ENCODE results near the gene TPST2. TPM values are rescaled to one million over a fixed set of nuclear protein-coding genes. Genes with fewer than 3 reads are reported as not detected.
"Not testable (repeated sequence)": the region's sequence is repeated elsewhere in the genome, so short reads cannot be mapped to it uniquely, and the experiment has no call there.

Gene TPST2
- total RNA-seq, 1 experiment from 2014 or later = 95.0 TPM

DNA sequence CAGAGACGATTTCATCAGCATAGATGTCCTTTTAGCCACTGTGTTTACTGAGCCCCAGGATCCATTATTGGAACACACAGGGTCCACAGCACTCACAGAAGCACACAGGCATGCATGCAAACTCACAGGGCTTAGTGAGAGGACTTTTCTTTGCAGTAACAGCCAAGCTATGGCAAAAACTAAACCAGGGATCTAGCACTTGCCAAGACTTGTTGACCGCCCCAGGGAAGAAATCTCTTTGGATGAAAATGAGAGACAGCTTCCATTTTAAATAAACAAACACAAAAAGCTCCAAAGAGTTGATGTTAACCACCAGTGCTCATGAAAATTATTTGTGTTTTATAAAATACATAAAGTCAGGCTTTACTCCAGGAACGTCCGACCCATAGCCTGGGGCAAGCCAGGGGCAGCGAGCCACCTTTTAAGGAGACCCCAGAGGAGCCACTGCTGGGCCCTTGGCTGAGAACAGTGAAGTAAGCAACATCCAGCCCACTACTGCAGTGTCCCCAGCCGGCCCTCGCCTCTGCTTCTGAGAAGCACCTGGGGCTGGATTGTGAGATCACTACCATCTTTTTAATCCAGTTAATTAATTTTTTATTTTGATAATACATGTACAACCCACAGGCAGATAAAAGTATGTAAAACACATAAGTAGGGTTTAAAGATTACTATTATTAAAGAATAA lies 55.6 kb downstream of the TPST2 start:
- peaks cover 37% of the 10 kb centered on the region for H3K36me3 ChIP-seq (replicated peaks; ENCODE audit: control insufficient read depth, insufficient read depth, low read length)
- H3K27me3 ChIP-seq (ENCODE audit: control insufficient read depth, insufficient read depth, low read length) = no peaks in the 10 kb centered on the region
- no peak for DNase-seq
- H3K4me3 ChIP-seq (ENCODE audit: insufficient read depth, low read depth, low read length) = no peak overlapping the region

DNA sequence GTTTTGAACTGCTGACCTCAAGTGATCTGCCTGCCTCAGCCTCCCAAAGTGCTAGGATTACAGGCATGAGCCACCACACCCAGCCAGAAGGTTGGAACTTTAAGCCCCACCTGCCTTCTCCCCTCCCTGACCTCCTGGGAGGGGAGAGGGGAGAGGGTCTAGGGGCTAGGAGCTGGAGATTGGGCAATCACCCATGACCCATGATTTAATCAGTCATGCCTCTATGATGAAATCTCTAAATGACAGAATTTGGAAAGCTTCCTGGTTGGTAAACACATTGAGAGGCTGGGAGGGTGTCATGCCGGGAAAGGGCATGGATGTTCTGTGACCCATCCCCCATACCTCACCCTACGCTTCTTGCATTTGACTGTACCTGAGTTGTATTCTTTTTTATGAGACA lies 60.6 kb downstream of the TPST2 start:
- no peak for DNase-seq
- Histone ChIP-seq H3K27me3 (ENCODE audit: control insufficient read depth, insufficient read depth, low read length) (no peaks in the 10 kb centered on the region), H3K4me3 (ENCODE audit: insufficient read depth, low read depth, low read length) (no peak overlapping the region), H3K36me3 (replicated peaks; ENCODE audit: control insufficient read depth, insufficient read depth, low read length) (peaks cover 44% of the 10 kb centered on the region)

DNA sequence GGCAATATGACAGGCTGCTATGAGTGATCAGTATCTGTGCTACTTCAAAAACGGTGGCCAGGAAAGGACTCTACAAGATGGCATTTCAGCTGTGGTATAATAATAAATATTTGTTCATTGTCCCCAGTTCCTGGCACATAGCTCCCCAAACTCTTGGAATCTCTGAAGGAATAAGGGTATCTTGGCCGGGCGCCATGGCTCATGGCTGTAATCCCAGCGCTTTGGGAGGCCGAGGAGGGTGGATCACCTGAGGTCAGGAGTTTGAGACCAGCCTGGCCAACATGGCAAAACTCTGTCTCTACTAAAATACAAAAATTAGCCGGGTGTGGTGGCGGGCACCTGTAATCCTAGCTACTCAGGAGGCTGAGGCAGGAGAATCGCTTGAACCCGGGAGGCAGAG lies 61.4 kb downstream of the TPST2 start:
- DNase-seq; H3K4me3 ChIP-seq (ENCODE audit: insufficient read depth, low read depth, low read length); H3K27me3 ChIP-seq (ENCODE audit: control insufficient read depth, insufficient read depth, low read length): not testable (repeated sequence)
- H3K36me3 ChIP-seq (replicated peaks; ENCODE audit: control insufficient read depth, insufficient read depth, low read length) = peaks cover 44% of the 10 kb centered on the region

DNA sequence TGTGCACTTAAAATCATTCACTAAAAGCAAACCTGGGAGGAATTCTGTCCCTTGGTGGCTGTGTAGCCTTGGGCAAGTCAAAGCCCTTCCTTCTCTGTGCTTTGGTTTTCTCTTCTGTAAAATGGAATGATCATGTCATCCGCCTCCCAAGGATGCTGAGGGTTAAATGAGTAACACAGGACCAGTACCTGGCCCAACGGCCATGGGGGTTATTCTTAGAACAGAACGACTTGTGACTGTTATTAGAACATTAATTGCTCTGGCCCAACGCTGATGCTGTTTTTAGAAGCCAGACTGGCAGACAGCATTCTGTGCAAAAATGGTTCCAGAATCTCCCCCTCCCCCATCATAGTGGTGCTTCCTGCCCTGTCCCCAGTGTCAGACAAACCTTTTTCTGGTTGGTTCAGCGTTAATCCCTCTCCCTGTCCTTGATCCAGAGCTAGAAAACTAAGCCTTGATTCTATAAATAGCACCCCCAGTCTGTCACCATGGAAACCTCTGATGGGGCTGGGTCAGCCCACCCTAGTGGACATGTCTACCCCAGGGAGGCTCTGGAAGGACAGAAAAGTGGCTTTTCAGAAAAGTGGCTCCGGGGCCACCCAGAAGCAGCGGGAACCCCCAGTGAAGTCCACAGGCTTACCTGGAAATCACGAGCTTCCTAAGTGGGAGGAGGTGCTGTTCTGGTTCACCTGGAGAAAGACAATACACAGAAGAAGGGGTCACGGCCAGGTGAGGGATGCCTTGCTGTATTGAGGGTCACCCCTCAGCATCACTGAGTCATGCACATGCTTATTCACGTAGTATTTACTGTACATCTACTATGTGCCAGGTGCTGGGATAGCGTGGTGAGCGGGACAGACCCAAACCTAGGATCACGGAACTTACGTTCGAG lies 62.1 kb downstream of the TPST2 start:
- no peak for DNase-seq
- H3K27me3 ChIP-seq (ENCODE audit: control insufficient read depth, insufficient read depth, low read length) = no peaks in the 10 kb centered on the region
- no peak overlapping the region for H3K4me3 ChIP-seq (ENCODE audit: insufficient read depth, low read depth, low read length)
- peaks cover 43% of the 10 kb centered on the region for H3K36me3 ChIP-seq (replicated peaks; ENCODE audit: control insufficient read depth, insufficient read depth, low read length)

DNA sequence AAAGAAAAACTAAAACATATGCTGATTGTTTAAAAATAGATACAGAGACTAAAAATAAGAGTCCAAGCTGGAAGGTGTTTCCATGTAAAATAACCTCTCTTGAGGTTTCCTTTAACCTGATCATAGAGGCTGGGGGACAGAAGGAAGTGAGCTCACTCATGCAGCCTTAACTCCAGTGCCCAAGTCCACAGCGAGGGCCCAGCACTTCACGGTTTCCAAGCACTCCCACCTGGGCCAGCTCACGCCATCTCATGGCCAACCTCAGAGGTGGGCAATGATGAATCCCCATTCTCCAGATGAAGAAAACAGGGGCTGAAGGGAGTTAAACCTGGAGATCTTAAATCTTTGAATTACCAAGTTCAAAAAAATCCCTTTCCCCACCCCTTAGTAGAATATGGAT lies 62.8 kb downstream of the TPST2 start:
- H3K4me3 ChIP-seq (ENCODE audit: insufficient read depth, low read depth, low read length) = no peak overlapping the region
- no peak for DNase-seq
- peaks cover 41% of the 10 kb centered on the region for H3K36me3 ChIP-seq (replicated peaks; ENCODE audit: control insufficient read depth, insufficient read depth, low read length)
- H3K27me3 ChIP-seq (ENCODE audit: control insufficient read depth, insufficient read depth, low read length) = no peaks in the 10 kb centered on the region

DNA sequence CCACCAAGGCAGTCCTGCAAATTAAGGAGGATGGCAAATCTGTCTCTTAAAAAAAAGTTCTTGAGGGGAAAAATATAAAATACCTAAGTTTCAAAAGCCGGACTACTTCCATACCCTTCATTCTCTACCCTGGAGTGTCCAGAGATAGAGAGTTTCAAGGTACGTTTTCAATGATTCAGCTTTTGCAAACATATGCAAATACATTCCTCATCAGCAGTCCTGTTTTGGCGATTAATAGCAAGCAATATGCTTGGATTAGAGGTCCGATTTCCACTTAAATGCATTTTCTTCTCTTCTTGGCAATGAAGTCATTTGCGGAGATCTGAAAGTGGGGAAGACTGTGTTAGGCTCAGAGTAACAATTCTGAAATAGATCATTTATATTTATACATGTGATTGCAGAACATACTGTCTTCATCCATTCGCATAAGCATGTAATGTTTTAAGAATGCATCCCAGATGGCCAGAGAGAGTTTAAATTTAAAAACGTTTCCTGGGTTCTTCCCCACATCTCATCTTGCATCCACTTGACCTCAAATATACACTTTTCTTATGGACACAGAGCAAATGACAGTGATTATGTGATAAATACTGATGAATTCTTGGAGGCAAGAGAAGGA lies 63.9 kb downstream of the TPST2 start:
- Histone ChIP-seq H3K27me3 (ENCODE audit: control insufficient read depth, insufficient read depth, low read length) (no peaks in the 10 kb centered on the region), H3K4me3 (ENCODE audit: insufficient read depth, low read depth, low read length) (no peak overlapping the region), H3K36me3 (replicated peaks; ENCODE audit: control insufficient read depth, insufficient read depth, low read length) (peaks cover 32% of the 10 kb centered on the region)
- DNase-seq = no peak

DNA sequence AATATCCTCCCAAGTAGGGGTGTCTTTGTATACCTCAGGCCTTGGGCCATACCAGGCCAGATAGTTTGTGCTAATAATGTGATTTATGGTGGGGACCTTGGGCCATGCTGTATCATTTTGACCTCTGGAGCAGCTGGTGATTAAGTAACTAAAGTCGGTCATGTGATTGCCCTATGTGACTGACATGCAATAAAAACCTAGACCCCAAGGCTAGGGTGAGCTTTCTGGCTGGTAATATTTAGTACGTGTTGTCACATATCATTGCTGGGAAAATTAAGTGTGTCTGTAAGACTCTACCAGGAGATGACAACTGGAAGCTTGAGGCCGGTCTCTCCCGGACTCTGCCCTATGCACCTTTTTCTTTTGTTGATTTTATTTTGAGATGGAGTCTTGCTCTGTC lies 65.1 kb downstream of the TPST2 start:
- no peak for DNase-seq
- Histone ChIP-seq H3K36me3 (replicated peaks; ENCODE audit: control insufficient read depth, insufficient read depth, low read length) (peaks cover 25% of the 10 kb centered on the region), H3K27me3 (ENCODE audit: control insufficient read depth, insufficient read depth, low read length) (no peaks in the 10 kb centered on the region), H3K4me3 (ENCODE audit: insufficient read depth, low read depth, low read length) (no peak overlapping the region)

DNA sequence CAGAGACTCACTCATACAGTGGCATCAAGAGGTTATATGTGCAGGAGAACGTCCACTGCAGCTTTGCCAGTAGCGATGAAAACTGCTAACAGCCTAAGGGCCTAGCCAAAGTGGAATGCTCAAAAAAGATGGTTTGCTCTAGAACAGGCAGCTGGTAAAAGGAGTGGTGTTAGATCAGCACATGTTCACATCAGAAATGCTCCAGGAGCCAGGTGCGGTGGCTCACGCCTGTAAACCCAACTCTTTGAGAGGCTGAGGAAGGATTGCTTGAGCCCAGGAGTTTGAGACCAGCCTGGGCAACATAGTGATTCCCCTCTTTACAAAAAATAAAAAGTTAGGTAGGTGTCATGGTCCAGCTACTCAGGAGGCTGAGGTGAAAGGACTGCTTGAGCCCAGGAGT lies 67.3 kb downstream of the TPST2 start:
- peaks cover 15% of the 10 kb centered on the region for H3K36me3 ChIP-seq (replicated peaks; ENCODE audit: control insufficient read depth, insufficient read depth, low read length)
- H3K27me3 ChIP-seq (ENCODE audit: control insufficient read depth, insufficient read depth, low read length) = no peaks in the 10 kb centered on the region
- DNase-seq = no peak
- H3K4me3 ChIP-seq (ENCODE audit: insufficient read depth, low read depth, low read length) = no peak overlapping the region

DNA sequence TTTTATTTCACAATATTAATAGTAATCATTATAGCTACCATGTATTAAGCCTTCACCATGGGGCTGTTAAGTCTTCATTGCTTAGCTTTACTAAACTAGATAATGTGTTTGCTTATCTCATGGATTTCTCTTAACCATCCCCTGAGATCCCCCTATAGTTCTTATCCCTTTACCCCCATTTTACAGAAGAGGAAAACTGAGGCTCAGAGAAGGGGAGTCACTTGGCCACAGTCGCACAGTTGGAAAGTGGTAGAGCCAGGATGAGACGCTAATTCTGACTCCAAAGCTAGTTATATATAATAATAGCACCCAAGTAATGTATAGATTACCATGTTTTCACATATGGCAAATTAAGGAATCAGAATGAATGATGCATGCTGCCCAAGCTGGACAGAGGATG lies 67.9 kb downstream of the TPST2 start:
- no peak overlapping the region for H3K4me3 ChIP-seq (ENCODE audit: insufficient read depth, low read depth, low read length)
- no peak for DNase-seq
- H3K36me3 ChIP-seq (replicated peaks; ENCODE audit: control insufficient read depth, insufficient read depth, low read length) = peaks cover 10% of the 10 kb centered on the region
- H3K27me3 ChIP-seq (ENCODE audit: control insufficient read depth, insufficient read depth, low read length) = no peaks in the 10 kb centered on the region

DNA sequence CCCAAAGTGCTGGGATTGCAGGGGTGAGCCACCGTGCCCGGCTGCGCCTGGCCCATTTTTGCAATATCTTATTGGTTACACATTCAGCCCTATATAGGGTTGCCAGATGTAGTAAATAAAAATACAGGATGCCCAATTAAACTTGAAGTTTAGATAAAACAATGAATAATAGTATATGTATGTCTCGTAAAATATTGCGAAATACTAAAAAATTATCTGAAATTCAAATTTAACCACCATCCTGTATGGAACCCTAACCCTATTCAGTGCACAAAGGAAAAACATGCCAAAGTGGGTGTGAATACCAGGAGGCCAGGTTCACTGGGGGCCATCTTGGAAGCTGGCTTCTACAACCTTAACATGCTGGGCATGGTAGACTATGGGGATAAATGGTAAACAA lies 72.5 kb downstream of the TPST2 start:
- H3K36me3 ChIP-seq (replicated peaks; ENCODE audit: control insufficient read depth, insufficient read depth, low read length) = no peaks in the 10 kb centered on the region
- peak; percentile 7 for DNase-seq
- no peak overlapping the region for H3K4me3 ChIP-seq (ENCODE audit: insufficient read depth, low read depth, low read length)
- H3K27me3 ChIP-seq (ENCODE audit: control insufficient read depth, insufficient read depth, low read length) = no peaks in the 10 kb centered on the region

DNA sequence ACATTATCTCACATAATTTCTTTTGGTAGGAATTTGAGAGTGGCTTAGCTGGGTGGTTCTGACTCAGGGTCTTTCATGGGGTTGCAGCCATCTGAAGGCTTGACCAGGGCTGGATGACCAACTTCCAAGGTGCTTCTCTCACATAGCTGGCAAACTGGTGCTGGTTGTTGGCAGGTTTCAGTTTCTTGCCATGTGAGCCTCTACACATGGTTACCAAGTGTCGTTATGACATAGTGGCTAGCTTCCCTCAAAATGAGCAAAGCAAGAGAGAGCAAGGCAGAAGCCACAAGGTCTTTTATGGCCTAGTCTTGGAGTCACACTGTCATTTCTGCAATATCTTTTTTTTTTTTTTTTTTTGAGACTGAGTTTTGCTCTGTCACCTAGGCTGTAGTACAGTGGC lies 73.4 kb downstream of the TPST2 start:
- no peak for DNase-seq
- Histone ChIP-seq H3K27me3 (ENCODE audit: control insufficient read depth, insufficient read depth, low read length) (no peaks in the 10 kb centered on the region), H3K36me3 (replicated peaks; ENCODE audit: control insufficient read depth, insufficient read depth, low read length) (no peaks in the 10 kb centered on the region), H3K4me3 (ENCODE audit: insufficient read depth, low read depth, low read length) (no peak overlapping the region)

DNA sequence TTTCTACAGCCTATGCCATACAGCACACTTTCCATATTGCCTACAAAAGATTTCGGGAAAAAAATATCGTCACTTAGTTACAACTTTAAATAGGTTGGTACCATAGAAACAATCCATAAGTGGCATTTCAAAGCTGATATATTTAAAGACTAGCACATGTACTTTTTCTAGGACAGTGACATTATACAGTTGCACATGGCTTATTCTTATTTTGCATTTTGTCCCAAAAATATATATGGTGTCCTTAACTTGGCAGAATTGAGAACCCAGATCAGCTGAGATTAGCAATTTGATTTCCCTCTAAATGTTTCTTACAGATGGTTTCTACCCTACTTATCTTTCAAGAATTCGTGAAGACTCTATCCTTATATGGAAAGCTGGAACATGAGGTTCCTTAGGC lies 74.0 kb downstream of the TPST2 start:
- H3K36me3 ChIP-seq (replicated peaks; ENCODE audit: control insufficient read depth, insufficient read depth, low read length) = no peaks in the 10 kb centered on the region
- no peak for DNase-seq
- H3K4me3 ChIP-seq (ENCODE audit: insufficient read depth, low read depth, low read length) = no peak overlapping the region
- no peaks in the 10 kb centered on the region for H3K27me3 ChIP-seq (ENCODE audit: control insufficient read depth, insufficient read depth, low read length)

DNA sequence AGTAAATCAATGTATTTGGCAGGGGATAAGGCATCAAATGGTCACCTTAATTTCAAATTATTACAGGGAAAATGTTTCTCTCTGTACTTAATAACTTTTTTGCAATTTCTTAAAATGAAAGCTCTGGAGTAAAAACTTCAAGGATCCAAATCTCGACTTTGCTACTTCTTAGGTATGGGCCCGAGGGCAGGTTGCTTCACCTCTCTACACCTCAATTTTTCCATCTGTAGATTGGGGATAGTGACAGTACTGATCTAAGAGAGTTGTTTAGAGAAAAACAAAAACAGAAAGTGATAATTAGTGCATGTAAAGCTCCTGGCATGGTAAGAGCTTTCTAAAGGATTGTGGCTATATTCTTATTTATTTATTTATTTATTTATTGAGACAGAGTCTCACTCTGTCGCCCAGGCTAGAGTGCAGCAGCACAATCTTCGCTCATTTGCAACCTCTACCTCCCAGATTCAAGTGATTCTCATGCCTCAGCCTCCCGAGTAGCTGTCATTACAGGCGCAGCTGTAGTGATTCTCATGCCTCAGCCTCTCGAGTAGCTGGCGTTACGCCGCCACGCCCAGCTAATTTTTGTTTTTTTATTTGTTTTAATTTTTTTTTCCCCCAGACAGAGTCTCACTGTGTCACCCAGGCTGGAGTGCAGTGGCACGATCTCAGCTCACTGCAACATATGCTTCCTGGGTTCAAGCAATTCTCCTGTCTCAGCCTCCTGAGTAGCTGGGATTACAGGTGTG lies 75.3 kb downstream of the TPST2 start:
- H3K27me3 ChIP-seq (ENCODE audit: control insufficient read depth, insufficient read depth, low read length) = no peaks in the 10 kb centered on the region
- H3K36me3 ChIP-seq (replicated peaks; ENCODE audit: control insufficient read depth, insufficient read depth, low read length) = peaks cover 5% of the 10 kb centered on the region
- DNase-seq = no peak
- H3K4me3 ChIP-seq (ENCODE audit: insufficient read depth, low read depth, low read length) = no peak overlapping the region

DNA sequence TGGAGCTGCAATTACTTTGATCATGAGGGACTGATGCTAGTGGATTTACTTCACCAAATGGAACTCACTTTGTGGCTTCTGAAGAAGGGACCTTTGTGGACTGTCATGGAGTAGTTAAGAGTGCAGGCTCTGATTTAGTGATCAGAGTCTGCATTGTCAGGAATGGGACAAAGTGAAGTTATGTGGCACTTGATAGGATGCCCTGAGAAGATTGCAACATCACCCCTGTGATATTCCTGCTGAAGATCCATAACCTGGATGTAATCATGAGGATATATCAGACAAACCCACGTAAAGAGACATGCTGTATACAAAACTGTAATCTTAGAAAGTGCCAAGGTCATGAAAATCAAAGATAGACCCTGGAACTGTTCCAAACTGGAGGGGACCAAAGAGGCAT lies 76.1 kb downstream of the TPST2 start:
- Histone ChIP-seq H3K4me3 (ENCODE audit: insufficient read depth, low read depth, low read length) (no peak overlapping the region), H3K27me3 (ENCODE audit: control insufficient read depth, insufficient read depth, low read length) (no peaks in the 10 kb centered on the region), H3K36me3 (replicated peaks; ENCODE audit: control insufficient read depth, insufficient read depth, low read length) (peaks cover 10% of the 10 kb centered on the region)
- no peak for DNase-seq

All from H7 (cell line).